HG02981 (cell line): ENCODE data around the gene ITGA3.

Source experiments
- ATAC-seq: cut with Tn5 transposase; IDR thresholded peaks from one replicate; pipeline ENCODE4 v1.9.1; 2021; ENCODE audit warnings: mild to moderate bottlenecking, moderate library complexity; ENCODE audit not compliant: unreplicated experiment

ITGA3 gene

GRCh38 chr17:50106393-50107131, 50.7 kb downstream of the ITGA3 start:
- no peak for ATAC-seq

DNA sequence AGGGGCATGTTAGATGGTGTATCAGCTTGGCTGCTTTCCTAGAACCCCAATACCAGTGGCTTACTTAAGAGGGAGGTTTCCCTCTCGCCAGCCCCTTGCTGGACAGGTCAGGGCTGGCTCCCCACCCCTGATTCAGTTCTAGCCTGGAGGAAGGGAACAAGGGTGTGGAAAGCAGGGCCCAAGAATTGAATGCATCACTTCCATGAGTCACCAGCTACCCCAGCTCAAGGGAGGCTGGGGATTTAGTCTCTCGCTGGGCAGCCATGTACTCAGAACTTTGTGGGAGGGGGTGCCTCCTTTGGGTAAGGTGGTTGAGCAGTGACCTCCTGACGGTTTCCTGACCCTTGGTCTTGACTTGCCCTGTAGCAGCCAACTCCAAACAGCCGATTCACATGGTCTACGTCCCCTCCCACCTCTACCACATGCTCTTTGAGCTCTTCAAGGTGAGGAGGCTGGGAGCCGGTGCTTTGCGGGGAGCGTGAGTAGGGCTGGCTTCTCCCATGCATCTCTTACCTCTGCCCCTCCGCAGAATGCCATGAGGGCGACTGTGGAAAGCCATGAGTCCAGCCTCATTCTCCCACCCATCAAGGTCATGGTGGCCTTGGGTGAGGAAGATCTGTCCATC, 52.0 kb downstream of the ITGA3 start:
- no peak for ATAC-seq

DNA sequence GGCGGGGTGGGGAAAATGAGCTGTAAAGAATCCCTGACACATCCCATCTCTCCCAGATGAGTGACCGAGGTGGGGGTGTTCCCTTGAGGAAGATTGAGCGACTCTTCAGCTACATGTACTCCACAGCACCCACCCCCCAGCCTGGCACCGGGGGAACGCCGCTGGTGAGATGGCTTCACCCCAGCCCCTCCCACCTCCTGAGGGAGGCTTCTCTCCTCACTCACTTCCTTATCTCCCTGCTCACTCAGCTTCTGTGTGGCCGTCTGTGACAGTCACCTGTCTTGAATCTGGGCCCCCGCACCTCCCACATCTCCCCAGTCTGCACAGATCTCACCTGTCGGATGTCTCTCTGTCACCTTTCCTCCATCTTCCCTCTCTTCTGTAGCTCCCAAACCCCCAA, 52.6 kb downstream of the ITGA3 start:
- ATAC-seq = no peak

- no peak for ATAC-seq
Measured at GRCh38 chr17:50109207-50109606, 53.3 kb downstream of the ITGA3 start.

GRCh38 chr17:50109785-50110184, 53.9 kb downstream of the ITGA3 start:
- no peak for ATAC-seq

- ATAC-seq = no peak
Measured at GRCh38 chr17:50110591-50111349, 54.9 kb downstream of the ITGA3 start.

DNA sequence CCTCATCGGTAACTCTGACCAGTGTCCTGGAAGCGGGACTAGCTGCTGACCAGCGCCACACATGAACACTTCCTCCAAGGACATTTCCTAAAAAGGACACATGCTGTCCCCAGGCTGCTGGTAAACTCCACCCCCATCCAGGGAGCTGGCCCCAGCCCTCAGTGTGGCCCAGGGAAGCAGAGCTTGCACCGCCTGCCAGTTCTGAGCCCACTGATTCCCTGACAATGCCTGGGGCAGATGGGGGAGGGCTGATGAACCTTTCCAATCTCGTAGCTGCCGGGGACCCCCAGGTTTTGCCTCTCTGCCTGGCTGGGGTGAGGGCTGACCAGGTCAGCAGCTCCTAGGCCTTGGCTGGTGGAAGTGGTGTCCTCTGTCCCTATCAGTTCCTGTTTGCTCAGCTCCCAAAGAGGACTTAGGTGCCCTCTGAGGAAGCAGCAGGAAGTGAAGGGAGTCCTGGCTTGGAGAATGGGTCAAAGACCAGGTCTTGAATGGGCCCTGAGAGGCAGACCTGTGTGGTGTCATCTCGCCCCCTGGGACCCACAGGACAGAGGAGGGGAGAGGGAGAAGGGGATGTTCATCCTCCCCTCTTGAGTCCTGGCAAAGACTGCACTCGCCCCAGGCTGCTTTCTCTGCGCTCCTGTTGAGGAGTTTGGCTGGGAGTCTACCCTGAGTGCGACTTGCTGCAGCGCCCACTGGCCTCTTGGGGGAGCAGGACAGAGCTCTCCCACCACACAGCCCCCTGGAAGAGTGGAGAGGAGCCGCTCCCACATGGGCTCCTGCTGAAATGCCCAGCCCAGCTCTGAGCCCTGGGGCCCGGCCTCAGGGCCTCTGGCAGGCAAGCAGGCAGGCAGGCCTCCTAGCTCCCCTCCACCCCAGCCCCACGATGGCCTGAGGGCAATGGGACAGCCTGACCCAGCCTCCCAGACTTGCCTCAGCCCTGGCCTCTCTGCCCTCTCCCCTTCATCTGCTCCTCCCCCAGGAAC, 56.1 kb downstream of the ITGA3 start:
- ATAC-seq = no peak

DNA sequence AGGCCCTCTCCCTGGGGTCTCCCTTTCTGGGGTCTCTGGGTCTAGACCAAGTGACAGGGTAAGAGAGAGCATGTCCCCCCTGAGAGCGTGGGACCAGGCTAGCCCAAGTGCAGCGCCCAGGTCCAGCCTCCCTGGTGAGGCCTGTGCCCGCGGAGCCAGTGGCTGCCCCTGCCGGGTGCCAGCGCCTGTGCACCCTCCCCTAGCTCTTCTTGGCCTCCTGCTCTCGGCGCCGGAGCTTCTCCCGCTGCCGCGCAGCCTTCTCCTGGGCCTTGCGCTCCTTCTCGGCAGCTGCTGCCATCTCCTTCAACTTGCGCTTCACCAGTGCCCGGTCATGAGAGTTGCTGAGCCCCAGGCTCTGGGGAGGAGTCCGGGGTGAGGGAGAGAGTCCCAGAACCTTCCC, 56.8 kb downstream of the ITGA3 start:
- no peak for ATAC-seq

GRCh38 chr17:50113624-50114320, 57.9 kb downstream of the ITGA3 start:
- ATAC-seq = no peak

DNA sequence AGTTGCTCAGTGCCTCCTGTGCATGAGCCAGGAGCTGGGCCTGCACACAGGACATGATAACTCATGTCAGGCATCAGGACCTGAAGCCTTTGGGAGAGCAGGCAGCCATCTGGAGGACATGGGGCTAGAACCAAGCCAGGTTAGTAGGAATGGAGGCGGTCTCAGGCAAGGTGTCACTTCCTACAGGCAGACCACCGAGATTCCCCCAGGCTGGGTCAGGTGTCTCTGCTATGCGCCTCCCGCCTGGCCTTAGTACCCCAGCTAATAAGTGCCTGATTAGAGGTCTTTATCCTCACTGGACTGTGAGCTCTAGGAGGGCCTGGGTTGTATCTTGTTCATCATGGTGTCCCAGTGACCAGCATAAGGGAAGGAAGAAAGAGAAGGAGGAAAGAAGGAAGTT, 58.5 kb downstream of the ITGA3 start:
- no peak for ATAC-seq

DNA sequence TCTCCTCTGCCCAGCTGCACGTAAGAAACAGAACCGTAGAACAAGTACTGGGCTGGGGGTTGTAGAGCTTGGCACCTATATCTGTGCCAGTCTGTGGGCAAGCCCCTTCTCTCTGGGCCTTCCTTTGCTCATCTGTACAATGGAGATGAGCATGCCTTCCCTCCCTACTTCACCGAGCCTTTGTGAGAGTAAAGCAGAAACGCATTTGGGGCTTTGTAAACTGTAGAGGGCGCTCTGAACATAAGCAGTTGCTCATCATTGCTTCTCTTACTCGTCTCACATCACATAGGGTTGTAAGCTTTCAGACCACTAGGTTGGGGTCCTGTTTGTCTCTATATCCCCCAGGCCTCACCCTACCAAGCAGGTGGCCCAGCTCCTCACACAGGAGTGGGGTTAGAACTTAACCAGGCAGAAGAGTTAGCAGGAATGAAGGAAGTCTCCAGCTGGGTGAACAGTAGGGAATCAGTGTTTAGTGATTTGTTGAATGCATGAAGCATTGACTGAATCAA, 59.0 kb downstream of the ITGA3 start:
- ATAC-seq = no peak

DNA sequence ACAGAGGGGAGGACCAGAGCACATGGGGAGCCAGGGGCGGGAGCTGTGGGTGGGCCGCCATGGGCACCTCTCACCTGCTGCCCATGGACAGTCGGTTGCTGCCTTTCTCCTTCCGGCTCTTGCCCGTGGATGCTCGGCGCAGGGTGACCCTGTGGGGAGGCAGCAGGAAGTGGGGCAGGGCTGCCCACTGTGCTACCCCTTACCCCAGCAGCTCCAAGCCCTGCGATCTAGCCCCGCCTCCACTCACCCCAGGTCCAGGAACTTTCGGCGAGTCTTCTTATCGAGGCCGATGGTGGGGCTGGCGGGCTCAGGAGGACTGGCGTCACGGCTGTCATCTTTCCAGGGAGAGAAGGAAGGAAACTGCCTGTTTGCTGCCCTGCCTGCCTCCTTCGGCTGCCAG, 59.8 kb downstream of the ITGA3 start:
- no peak for ATAC-seq

DNA sequence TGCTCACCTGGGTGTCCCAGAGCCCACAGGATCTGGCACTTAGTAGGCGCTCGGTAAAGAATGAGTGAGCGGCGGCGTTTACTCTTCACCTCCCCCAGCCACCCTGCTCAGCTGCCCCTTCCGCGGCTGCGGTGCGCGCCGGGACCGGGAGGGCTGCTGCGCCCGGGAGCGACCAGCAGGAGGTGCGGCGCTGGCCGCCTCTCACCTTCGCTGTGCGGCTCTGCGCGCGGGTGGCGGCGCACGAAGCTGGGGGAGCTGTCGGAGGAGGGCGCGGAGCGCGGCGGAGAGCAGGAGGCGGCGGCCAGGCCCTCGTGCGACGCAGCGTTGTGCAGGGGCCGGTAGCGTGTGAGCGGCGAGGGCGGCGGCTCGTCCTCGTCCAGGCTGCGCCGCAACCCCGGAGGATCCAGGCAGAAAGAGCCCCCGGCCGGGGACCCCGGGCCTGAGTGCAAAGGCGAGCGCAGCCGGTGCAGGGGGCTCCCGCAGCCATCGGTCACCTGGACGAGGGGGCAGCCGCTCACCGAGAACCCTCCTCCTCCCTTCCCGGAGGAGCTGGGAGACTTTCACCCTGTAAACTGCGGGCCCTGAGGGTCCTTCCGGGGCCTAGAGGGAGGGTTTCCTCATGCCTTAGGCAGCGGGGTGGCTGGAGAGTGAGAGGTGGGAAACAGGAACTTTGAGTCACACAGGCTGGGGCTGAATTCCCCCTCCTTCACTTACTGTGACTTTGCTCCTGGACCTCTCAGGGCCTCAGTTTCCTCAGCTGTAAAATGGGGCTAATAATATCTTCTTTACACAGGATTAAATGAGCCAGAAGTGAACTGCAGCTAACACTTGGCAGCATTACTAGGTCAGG, 61.5 kb downstream of the ITGA3 start:
- no peak for ATAC-seq

DNA sequence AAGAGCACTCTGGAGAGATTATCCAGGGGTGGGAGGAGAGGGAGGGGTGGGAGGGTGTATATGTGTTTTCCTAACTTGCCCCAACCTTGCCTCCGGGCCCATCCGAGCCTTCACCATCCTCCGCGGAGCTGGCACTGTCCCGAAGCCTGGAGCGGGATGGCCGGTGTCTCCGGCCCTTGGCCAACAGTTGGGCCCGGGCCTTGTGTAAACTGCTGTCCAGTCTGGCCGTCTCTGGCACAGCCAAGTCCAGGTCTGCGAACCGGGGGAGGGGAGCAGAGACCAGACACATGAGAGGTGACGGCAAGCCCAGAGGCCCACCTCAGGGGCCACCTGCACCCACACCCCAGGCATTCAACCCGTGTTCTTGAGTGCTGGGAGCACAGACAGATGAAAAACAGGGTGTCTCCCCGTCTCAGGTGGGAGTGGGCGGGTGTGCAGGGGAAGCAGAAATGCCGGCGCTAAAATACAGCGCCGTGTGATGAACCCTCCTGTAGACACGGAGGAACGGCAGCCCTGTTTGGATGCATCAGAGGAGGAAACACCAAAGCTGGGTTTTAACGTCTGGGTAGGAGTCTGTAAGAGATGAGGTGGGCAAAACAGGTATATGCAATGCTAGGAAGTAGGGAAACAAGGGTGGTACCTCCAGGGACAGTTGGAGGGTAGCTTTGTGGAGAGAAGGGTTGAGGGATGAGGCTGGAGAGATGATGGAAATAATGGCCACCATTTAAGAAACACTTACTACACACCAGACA, 62.3 kb downstream of the ITGA3 start:
- ATAC-seq = no peak

DNA sequence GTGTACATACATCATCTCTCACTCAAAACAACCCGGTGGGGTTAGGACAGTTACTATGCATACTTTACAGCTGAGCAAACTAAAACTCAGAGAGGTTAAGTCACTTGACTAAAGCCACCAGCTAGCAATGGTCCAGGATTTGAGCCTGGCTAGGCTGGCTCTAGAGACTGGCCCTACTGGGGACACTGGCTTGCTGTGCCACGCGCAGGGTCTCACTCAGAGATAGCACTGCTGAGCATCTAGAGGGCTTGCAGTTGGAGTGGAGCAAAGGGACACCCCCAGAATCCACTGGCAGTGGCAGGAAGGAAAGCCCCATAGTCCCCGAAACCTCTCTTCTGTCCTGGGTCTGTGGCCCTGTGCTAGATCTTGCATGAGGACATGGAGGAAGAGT, 62.9 kb downstream of the ITGA3 start:
- no peak for ATAC-seq

GRCh38 chr17:50120475-50121253, 64.8 kb downstream of the ITGA3 start:
- ATAC-seq = no peak

- ATAC-seq = no peak
Measured at GRCh38 chr17:50122945-50123344, 67.0 kb downstream of the ITGA3 start.
